Endothelial cell of umbilical vein (primary cell): ENCODE measurements around the gene CACNG4. TPM values are rescaled to one million over a fixed set of nuclear protein-coding genes. Genes with fewer than 3 reads are reported as not detected.

Experiments used
- BruUV-seq: library from RNA; stranded (reverse); fragments of 400-500 nt; replicated peaks from 2 replicates; lab custom pipeline; 2021; lab: Mats Ljungman, UMichigan
- CTCF ChIA-PET: fragments of 300-600, 350-600 bp; sonication (Branson Sonifier 250); formaldehyde crosslinking; loops from one replicate; lab custom pipeline; 2021; ENCODE audit warnings: antibody characterized with exemption, inconsistent platforms; lab: Charles Lee
- POLR2A ChIA-PET: fragments of 300-600, 350-600 bp; sonication (Branson Sonifier 250); formaldehyde crosslinking; loops from one replicate; lab custom pipeline; 2021; ENCODE audit warnings: antibody characterized with exemption, inconsistent platforms; lab: Charles Lee
- DNase-seq: peaks from one replicate; pipeline ENCODE4 v3.0.0-alpha.2; 2011; ENCODE audit warnings: low read depth, low spot score
- FAIRE-seq: peaks from 2 replicates; lab custom pipeline; 2011; peaks lifted over from hg19 to GRCh38; lab: Jason Lieb, UNC
- H2AFZ ChIP-seq: 2 replicates; pipeline ENCODE4 v1.6.0; 2012; ENCODE audit warnings: low read depth, low read length, control low read depth, inconsistent platforms
- H3K27ac ChIP-seq: 2 replicates; pipeline ENCODE4 v1.5.1; 2011; ENCODE audit warnings: low read depth, mild to moderate bottlenecking, control low read depth, low read length, moderate library complexity; ENCODE audit not compliant: insufficient read depth
- H3K27me3 ChIP-seq, 2 experiments: 2 replicates each; pipeline versions ENCODE4 v1.6.0 to v1.6.1; 2011; ENCODE audit warnings: low read length in 2 of 2, mixed read lengths in 1 of 2; ENCODE audit not compliant: control insufficient read depth in 2 of 2, insufficient read depth in 2 of 2
- H3K36me3 ChIP-seq, 2 experiments: 2 replicates in 1 of 2; 3 replicates in 1 of 2; pipeline ENCODE4 v1.5.1; 2011; ENCODE audit warnings: low read length in 2 of 2, mild to moderate bottlenecking in 1 of 2, moderate library complexity in 1 of 2; ENCODE audit not compliant: control insufficient read depth in 2 of 2, insufficient read depth in 2 of 2; ENCODE audit errors: extremely low read depth in 1 of 2
- H3K4me1 ChIP-seq: 3 replicates; pipeline ENCODE4 v1.5.1; 2011; ENCODE audit warnings: mild to moderate bottlenecking, low read length; ENCODE audit not compliant: control insufficient read depth, insufficient read depth; ENCODE audit errors: extremely low read depth
- H3K4me2 ChIP-seq: 2 replicates; pipeline ENCODE4 v1.6.1; 2011; ENCODE audit warnings: low read length, control low read depth, mixed read lengths; ENCODE audit not compliant: insufficient read depth
- H3K4me3 ChIP-seq, 3 experiments: fragments of 200-600 bp in 1 of 3; sonication (generic), shearing (Covaris generic) in 1 of 3; replicated peaks in 1 of 3; 2 replicates each; pipeline ENCODE4 v1.5.1; 2011 to 2016; ENCODE audit warnings: control low read depth in 3 of 3, low read length in 3 of 3, mild to moderate bottlenecking in 2 of 3, inconsistent platforms in 1 of 3, low read depth in 1 of 3, moderate library complexity in 1 of 3; ENCODE audit not compliant: insufficient read depth in 1 of 3
- H3K79me2 ChIP-seq: 2 replicates; pipeline ENCODE4 v1.6.0; 2012; ENCODE audit warnings: low read length, inconsistent platforms; ENCODE audit not compliant: control insufficient read depth, insufficient read depth
- H3K9ac ChIP-seq: replicated peaks from 2 replicates; pipeline ENCODE3; 2011; ENCODE audit warnings: low read length, control low read depth; ENCODE audit not compliant: insufficient read depth; ENCODE audit errors: extremely low read depth
- H3K9me1 ChIP-seq: replicated peaks from 3 replicates; pipeline ENCODE4 v1.6.0; 2011; ENCODE audit warnings: mild to moderate bottlenecking, low read length; ENCODE audit not compliant: control insufficient read depth, insufficient read depth; ENCODE audit errors: extremely low read depth
- H3K9me3 ChIP-seq: replicated peaks from 2 replicates; pipeline ENCODE4 v1.5.1; 2012; ENCODE audit warnings: low read length, inconsistent platforms; ENCODE audit not compliant: control insufficient read depth, insufficient read depth
- H4K20me1 ChIP-seq: replicated peaks from 2 replicates; pipeline ENCODE3; 2011; ENCODE audit warnings: mild to moderate bottlenecking, low read length; ENCODE audit not compliant: control insufficient read depth, insufficient read depth; ENCODE audit errors: extremely low read depth
- EZH2 ChIP-seq: IDR thresholded peaks from 2 replicates; pipeline ENCODE4 v1.6.1; 2012; ENCODE audit warnings: borderline replicate concordance, low read depth, mild to moderate bottlenecking, moderate library complexity, low read length, inconsistent platforms; ENCODE audit not compliant: severe bottlenecking
- FOS ChIP-seq: IDR thresholded peaks from 2 replicates; pipeline ENCODE4 v1.6.1; 2011; ENCODE audit warnings: mild to moderate bottlenecking, low read length, moderate library complexity, borderline replicate concordance; ENCODE audit not compliant: insufficient read depth
- GATA2 ChIP-seq: IDR thresholded peaks from 2 replicates; pipeline ENCODE4 v1.7.0; 2011; ENCODE audit warnings: low read depth, mild to moderate bottlenecking, moderate library complexity, mixed read lengths, low read length; ENCODE audit not compliant: insufficient read length, insufficient read depth
- MYC ChIP-seq: IDR thresholded peaks from one replicate; pipeline ENCODE4 v1.6.1; 2011; ENCODE audit warnings: mild to moderate bottlenecking, low read depth, low read length
- POLR2A ChIP-seq: IDR thresholded peaks from 2 replicates; pipeline ENCODE4 v1.6.1; 2012; ENCODE audit warnings: low read depth, mild to moderate bottlenecking, control low read depth, low read length
- POLR2AphosphoS5 ChIP-seq: IDR thresholded peaks from 2 replicates; pipeline ENCODE4 v1.6.1; 2012; ENCODE audit warnings: low read depth, mild to moderate bottlenecking, control low read depth, low read length, moderate library complexity; ENCODE audit not compliant: insufficient read depth
- dilution Hi-C: fragments of 300-500 bp; cut with MboI; formaldehyde crosslinking; loops from one replicate; pipeline ENCODE4 v1.15.0; 2019; ENCODE audit warnings: low sequenced_read_pairs; ENCODE audit not compliant: extremely low pct_ligation_motif_present
- intact Hi-C: fragments of 100-400 bp; cut with micrococcal nuclease; formaldehyde crosslinking; loops from one replicate; pipeline ENCODE4 v1.10.0; 2022
- polyA plus RNA-seq, 4 experiments: library from polyadenylated mRNA; depleted of rRNA in 3 of 4; stranded (reverse) in 3 of 4; unstranded in 1 of 4; fragments of >200 nt; gene quantifications; 2 replicates each; pipeline versions ENCODE4 v1.2.1 to v1.2.3, GENCODE V29; 2011 to 2012; ENCODE audit warnings: missing spikeins in 1 of 4
- total RNA-seq: library from RNA; stranded (reverse); gene quantifications from 2 replicates; pipeline ENCODE4 v1.2.3, GENCODE V29; 2021
- TF ChIP-seq, protein P1 (sequence below): IDR thresholded peaks from 2 replicates; pipeline ENCODE4 v1.6.1; 2011; ENCODE audit not compliant: insufficient read depth, insufficient read length
- TF ChIP-seq, protein P2 (sequence below), 2 donors: IDR thresholded peaks; 1 replicate in 1 of 2; 2 replicates in 1 of 2; pipeline ENCODE4 v1.5.1; 2011; ENCODE audit warnings: low read length in 2 of 2, mild to moderate bottlenecking in 2 of 2, moderate library complexity in 2 of 2, control low read depth in 1 of 2, inconsistent platforms in 1 of 2, low read depth in 1 of 2; ENCODE audit not compliant: insufficient read depth in 1 of 2; ENCODE audit errors: extremely low read depth in 1 of 2

Gene CACNG4
- total and polyA plus RNA-seq, 2 donors (not counting 3 experiments of a cell fraction or from before 2014, with no cell fraction given): not detected

DNA sequence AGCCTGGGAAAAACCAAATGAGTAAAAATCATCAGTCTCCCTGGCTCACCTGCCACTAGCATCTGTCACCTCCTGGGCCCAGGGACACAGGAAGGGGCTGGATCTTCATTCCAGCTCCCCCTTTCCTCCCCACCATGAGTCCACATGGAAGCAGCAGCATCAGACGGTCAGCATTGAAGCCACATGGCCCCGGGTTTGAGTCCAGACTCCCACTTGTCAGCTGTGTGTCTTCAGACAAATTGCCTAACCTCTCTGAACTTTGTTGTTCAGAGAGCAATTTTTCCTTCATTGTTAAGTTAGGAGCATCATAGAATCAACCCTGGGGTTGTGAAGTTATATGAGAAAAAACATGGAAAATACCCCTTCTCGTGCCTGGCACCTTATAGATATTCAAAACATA lies 10.7 kb downstream of the CACNG4 start:
- FAIRE-seq (no peak), DNase-seq (no peak)
- CTCF ChIA-PET: interaction anchor here (1.1 kb wide), 1 partner anchor 247 kb away, joined by 5 read pairs; no protein-coding TSS in a partner anchor
- no peaks in the 10 kb centered on the region for H3K79me2 ChIP-seq
- no peak overlapping the region for H3K4me2 ChIP-seq
- intact Hi-C loops: no loop called here
- no peak overlapping the region for H3K27ac ChIP-seq
- peaks cover 2 to 5% of the 10 kb centered on the region in 2 experiments for H3K27me3 ChIP-seq
- no peaks in the 10 kb centered on the region for H4K20me1 ChIP-seq
- no peaks in the 10 kb centered on the region for H3K4me1 ChIP-seq
- TF ChIP-seq, protein P1, sequence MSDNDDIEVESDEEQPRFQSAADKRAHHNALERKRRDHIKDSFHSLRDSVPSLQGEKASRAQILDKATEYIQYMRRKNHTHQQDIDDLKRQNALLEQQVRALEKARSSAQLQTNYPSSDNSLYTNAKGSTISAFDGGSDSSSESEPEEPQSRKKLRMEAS: no peak
- TF ChIP-seq FOS (no peak), POLR2AphosphoS5 (no peak), EZH2 (no peak), POLR2A (no peak), GATA2 (no peak), MYC (no peak)
- TF ChIP-seq, protein P2, sequence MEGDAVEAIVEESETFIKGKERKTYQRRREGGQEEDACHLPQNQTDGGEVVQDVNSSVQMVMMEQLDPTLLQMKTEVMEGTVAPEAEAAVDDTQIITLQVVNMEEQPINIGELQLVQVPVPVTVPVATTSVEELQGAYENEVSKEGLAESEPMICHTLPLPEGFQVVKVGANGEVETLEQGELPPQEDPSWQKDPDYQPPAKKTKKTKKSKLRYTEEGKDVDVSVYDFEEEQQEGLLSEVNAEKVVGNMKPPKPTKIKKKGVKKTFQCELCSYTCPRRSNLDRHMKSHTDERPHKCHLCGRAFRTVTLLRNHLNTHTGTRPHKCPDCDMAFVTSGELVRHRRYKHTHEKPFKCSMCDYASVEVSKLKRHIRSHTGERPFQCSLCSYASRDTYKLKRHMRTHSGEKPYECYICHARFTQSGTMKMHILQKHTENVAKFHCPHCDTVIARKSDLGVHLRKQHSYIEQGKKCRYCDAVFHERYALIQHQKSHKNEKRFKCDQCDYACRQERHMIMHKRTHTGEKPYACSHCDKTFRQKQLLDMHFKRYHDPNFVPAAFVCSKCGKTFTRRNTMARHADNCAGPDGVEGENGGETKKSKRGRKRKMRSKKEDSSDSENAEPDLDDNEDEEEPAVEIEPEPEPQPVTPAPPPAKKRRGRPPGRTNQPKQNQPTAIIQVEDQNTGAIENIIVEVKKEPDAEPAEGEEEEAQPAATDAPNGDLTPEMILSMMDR (IDR thresholded peaks at IDR 0.05; ENCODE audit: extremely low read depth in 1 of 2, insufficient read depth in 1 of 2, low read depth in 1 of 2, low read length in 2 of 2): no peak
- H3K36me3 ChIP-seq: no peaks in the 10 kb centered on the region
- H3K4me3 ChIP-seq: no peak overlapping the region
- H3K9me3 ChIP-seq: no peaks in the 10 kb centered on the region
- no peak overlapping the region for H3K9ac ChIP-seq
- H3K9me1 ChIP-seq: no peaks in the 10 kb centered on the region
- H2AFZ ChIP-seq: no peak overlapping the region
- POLR2A ChIA-PET: no interaction called here
- BruUV-seq: no TSS peak
- dilution Hi-C loops: no loop called here
